HG03095 (cell line): ENCODE results near the gene UFC1.
A peak's percentile ranks its signal among the peaks of the same experiment; 100 is the strongest.
"Not testable (repeated sequence)": the region's sequence is repeated elsewhere in the genome, so short reads cannot be mapped to it uniquely, and the experiment has no call there.

ENCODE experiments used
- ATAC-seq: cut with Tn5 transposase; IDR thresholded peaks from one replicate; pipeline ENCODE4 v1.9.1; 2021; ENCODE audit warnings: moderate library complexity; ENCODE audit not compliant: unreplicated experiment

UFC1 gene

DNA sequence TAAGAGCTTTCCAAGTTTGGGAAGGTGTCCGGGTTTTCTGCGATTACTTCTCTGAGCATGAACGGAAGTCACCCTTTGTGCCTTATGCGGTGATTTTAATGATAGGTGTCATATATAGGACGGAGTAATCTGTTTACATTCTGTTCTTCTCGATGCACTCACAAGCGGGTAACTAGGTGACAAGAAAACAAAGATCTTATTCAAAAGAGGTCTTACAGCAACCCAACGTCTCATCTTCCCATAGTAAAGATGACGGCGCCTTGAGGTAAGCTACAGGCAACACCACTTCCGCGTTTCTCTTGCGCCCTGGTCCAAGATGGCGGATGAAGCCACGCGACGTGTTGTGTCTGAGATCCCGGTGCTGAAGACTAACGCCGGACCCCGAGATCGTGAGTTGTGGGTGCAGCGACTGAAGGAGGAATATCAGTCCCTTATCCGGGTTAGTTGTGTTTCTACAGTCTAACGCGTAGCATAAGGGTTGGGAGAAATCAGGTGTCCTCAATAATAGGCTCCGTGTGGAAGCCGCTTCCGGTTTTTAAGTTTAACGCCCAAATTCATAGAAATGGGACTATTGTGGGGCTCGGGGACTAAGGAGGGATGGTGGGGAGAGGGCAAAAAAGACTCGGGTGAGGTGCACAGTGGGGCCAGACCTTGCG lies at the start of gene UFC1:
Gene UFC1 (plus strand): TSS at position 297 of the 656 bp plus-strand sequence. CDS start 20 bp downstream, at position 317.
- peak; percentile 68 for ATAC-seq

DNA sequence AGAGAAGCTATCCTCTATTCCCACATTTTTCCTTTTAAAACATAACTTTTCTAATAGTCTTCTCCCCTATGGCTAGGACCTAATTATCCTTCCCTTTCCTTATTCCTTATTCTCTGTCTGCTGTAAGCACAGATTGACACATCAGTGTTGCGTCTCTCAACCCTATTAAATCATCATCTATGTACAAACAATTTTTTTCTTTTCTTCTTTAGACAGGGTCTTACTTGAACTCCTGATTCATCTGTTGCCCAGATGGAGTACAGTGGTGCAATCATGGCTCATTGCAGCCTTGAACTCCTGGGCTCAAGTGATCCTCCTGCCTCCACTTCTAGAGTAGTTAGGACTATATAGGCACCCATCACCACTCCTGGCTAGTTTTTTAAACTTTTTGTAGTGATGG lies 47.3 kb upstream of the UFC1 start:
- ATAC-seq: no peak

DNA sequence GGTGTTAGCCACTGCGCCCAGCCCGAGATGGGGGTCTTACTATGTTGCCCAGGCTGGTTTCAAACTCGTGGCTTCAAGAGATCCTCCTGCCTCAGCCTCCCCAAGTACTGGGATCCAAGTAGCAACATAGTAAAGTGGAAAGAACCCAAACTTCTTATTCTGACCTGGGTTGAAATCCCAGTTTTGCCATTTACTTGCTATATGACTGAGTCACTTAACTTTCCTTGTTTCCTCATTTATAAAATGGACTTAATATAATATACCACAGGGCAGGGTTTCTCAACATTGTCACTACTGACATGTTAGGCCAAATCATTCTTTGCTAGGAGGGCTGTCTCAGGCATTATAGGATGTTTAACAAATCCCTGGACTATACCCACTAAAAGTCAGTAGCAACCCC lies 42.7 kb upstream of the UFC1 start:
- no peak for ATAC-seq

GRCh38 chr1:161111527-161111926 lies 42.3 kb upstream of the UFC1 start:
- no peak for ATAC-seq

DNA sequence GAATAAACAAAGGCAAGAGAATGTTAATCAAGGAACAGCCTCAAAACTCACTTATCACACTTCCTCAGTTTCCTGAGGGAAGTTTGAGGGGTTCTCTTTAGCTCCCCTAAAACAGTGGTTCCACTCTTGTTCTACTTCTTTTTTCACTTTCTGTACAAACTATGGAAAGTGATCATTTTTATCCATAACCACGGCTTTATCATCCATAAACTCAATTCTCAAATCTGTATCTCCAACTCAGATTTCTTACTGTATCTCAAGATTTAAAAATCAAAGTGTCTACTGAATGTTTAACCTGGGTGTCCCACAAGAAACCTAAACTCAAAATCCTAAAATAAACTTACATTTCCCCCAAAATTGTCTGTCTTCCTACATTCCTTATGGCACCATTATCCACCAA lies 39.9 kb upstream of the UFC1 start:
- ATAC-seq: no peak

DNA sequence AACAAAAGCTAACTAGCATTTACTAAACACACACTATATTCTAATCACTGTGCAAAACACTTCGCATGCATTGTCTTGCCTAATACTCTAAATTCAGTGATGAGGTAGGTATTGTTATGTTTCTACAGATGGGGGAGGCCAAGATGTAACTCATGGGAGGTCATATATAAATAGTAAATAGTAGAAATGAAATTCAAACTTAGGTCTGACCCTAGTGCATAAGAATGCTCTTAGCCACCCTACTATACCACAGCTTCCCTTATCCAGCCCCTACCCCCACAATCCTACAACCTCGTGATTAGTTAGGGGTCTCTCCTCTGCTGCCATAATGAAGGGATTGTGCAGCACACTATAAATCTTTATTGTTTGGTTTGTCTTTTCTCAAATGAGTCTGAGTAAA lies 39.2 kb upstream of the UFC1 start:
- ATAC-seq: no peak

DNA sequence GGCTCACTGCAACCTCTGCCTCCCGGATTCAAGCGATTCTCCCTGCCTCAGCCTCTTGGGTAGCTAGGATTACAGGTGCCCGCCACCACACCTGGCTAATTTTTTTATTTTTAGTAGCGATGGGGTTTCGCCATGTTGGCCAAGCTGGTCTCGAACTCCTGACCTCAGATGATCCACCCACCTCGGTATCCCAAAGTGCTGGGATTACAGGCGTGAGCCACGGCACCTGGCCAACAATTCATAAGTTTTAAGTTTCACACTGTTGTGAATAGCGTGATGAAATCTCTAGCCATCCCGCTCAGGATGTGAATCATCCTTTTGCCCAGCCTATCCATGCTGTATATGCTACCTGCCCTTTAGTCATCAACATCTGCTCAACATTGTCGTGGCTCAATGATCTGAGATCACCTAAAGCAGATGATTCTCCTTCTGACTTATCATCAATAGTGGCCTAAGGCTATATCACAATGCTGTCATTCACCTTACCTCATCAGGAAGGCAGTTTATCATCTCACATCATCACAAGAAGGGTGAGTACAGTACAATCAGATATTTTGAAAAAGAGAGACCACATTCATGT lies 38.6 kb upstream of the UFC1 start:
- no peak for ATAC-seq

GRCh38 chr1:161115961-161116360 lies 37.8 kb upstream of the UFC1 start:
- ATAC-seq: not testable (repeated sequence)

DNA sequence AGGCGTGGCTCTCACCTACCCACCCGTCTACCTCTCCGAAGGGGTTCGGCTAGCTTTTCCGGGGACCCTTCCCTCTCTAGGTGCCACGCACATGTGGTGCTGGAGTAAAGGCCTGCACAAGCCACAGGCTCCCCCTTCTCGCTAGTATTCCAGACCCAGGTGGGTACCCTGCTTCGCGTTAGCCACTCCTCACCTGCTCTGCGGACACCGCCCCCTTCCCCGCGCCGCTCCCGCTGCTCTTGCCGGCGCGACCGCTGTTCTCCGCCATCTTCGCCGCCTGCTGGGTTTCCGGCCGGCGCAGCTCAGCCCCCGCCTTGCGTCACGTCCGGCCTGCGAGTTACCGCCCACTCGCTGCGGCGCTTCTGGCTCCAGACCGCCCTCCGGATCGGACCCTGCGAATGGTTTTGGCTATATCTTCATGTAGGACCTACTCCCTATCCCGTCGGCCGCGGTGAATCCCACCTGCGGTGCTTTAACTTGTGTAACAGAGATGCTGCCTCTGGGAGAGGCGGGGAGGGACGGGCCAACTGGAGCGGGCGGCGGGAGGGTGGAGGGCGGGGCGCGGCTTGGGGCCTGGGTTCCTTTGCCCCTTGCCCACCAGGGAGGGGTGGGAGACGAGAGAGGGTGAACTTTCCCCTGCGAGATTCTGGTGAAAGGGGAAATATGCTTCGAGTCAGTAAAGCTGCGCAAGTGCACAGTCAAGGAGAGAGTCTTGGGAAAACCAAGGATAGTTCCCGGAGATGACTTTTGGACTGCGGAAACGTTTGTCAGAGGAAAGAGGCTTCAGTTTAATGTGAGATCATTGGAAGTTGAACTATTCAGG lies 35.8 kb upstream of the UFC1 start, which contains the start of the genes NIT1 and PFDN2:
Gene NIT1 (plus strand): TSS at position 347 of the 823 bp plus-strand sequence. CDS start 72 bp downstream, at position 419.
Gene PFDN2 (minus strand): TSS at position 279 of the 823 bp plus-strand sequence. CDS start 11 bp downstream, at position 268.
- ATAC-seq: peak; percentile 57

DNA sequence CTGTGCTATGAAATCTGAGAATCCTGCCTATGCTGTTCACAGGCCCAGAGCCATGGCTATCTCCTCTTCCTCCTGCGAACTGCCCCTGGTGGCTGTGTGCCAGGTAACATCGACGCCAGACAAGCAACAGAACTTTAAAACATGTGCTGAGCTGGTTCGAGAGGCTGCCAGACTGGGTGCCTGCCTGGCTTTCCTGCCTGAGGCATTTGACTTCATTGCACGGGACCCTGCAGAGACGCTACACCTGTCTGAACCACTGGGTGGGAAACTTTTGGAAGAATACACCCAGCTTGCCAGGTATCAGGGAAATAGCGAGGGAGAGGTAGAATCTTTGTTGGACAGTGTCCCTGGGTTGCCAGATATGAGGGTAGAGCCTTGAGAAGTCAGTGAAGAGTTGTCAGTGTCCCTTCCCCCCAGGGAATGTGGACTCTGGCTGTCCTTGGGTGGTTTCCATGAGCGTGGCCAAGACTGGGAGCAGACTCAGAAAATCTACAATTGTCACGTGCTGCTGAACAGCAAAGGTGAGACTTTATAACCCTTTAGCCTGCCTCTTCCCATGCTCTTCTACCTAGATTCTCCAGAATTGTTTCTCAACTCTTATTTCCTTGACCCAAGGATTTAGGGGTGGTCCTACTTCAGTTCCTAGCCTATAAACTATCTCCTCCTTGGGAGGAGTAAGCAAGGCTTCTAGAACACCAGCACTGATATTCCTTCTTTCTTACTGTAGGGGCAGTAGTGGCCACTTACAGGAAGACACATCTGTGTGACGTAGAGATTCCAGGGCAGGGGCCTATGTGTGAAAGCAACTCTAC lies 34.5 kb upstream of the UFC1 start:
- ATAC-seq: peak; percentile 51

- no peak for ATAC-seq
Observed at GRCh38 chr1:161121042-161121650, 32.6 kb upstream of the UFC1 start.

DNA sequence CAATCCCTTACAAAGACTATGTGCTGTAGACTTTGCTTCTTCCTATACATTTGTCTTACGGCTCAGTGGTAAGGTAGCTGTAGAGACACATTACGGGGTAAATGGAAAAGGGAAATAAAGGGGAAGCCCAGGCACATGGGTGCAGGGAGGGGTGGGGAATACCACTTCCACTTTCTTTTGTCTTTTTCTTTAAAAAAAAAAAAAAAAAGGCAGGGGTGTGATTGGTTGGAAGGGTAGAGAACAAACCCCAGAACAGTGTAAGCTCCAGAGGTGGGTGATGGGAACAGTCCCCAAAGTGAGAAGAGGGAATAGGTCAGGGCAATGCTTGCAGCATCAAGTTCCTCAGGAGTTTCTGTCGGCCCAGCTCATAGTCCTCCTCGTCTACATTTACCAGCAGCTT lies 31.9 kb upstream of the UFC1 start:
- ATAC-seq: no peak

- no peak for ATAC-seq
Observed at GRCh38 chr1:161122967-161123366, 30.8 kb upstream of the UFC1 start.

DNA sequence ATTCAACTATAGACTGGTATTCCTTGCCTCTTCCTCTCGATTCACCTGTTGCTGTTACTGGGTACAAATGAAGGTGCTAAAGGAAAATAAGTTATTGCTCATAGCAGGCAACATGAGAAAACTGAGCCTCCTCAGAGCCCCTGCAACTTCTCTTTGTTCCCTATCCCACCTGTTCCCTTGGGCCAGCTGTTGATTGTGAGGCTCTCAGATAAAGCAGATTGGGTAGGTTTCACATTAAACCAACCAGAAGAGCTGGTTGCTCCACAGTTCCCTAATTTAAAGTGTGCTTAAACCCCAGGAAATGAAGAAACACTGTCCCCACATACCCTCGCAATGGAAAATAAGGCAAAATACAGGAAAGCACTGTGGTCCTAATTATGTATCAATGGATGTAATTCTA lies 26.1 kb upstream of the UFC1 start:
- ATAC-seq: no peak

DNA sequence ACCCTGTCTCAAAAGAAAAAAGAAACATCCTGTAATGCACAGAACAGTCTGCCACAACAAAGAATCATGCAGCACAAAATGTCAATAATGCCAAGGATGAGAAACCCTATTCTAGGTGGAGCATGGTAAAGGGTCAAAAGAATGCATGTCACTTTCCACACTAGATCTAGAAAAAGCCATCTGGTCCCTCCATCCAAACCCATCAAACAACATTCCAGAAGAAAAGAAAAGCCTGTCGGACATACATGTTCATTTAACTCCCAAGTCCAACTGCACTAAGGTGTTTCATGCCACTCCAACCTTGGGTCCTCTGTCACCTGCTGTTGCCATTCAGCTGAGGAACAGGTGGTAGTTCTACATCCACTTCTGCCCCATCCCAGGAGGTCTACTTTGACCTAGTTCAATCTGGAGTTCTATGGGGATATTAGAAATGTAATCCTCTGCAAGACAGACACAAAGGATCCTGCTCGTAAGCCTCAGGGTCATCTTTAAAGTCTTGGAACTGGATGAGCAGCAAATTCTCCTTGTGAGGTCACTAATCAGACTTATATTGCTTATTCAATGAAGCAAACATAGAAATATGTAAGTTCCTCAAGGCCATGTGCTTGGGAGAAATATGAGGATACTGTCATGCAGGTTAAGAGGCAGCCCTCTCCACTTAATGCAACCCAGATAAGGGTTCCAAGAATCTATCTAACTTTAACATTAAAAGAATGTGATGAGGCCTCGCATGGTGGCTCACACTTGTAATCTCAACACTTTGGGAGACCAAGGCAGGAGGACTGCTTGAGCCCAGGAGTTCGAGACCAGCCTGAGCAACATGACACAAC lies 25.0 kb upstream of the UFC1 start:
- ATAC-seq: no peak

GRCh38 chr1:161130266-161130665 lies 23.5 kb upstream of the UFC1 start:
- no peak for ATAC-seq

GRCh38 chr1:161131523-161132409 lies 22.0 kb upstream of the UFC1 start:
- ATAC-seq: no peak

GRCh38 chr1:161132410-161133219 lies 21.2 kb upstream of the UFC1 start, which contains the start of gene DEDD:
DEDD (minus strand) TSS chr1:161132667; CDS start chr1:161124462, 8,205 bp downstream.
- ATAC-seq: peak; percentile 96
